LHCN-M2 (cell line): ENCODE data around the gene DENND2A. TPM values are rescaled to one million over a fixed set of nuclear protein-coding genes. Genes with fewer than 3 reads are reported as not detected.

Experiments used
- total RNA-seq: library from RNA; depleted of rRNA; stranded (reverse); fragments of >200 nt; gene quantifications from 2 replicates; pipeline ENCODE4 v1.2.3, GENCODE V29; 2014; rRNA removed

DENND2A gene
- total RNA-seq, 1 experiment from 2014 or later: not detected

Other genes starting within 250 kb of the DENND2A start
- gene SLC37A3, start 242.3 kb downstream of the DENND2A start, total RNA-seq: 40.2 and 47.6 TPM in 2 replicates
- gene RAB19, start 236.8 kb downstream of the DENND2A start, total RNA-seq: not detected in 2 replicates
- gene MKRN1, start 161.3 kb downstream of the DENND2A start, total RNA-seq: 52.1 and 56.4 TPM in 2 replicates
- gene ADCK2, start 32.1 kb upstream of the DENND2A start, total RNA-seq: 20.6 and 20.8 TPM in 2 replicates
- 488 and 554 TPM in 2 replicates for gene NDUFB2, start 55.9 kb upstream of the DENND2A start, total RNA-seq